Fibroblast of the aortic adventitia (primary cell): ENCODE measurements around the gene RPS23. TPM values are rescaled to one million over a fixed set of nuclear protein-coding genes. Genes with fewer than 3 reads are reported as not detected.

Experiments used
- DNase-seq: peaks from one replicate; pipeline ENCODE4 v3.0.0-alpha.2; 2010; ENCODE audit warnings: low read depth
- H3K4me3 ChIP-seq: 2 replicates; pipeline ENCODE4 v1.5.1; 2011; ENCODE audit warnings: low read depth, mild to moderate bottlenecking, control low read depth, low read length, moderate library complexity
- total RNA-seq: library from RNA; depleted of rRNA; stranded (reverse); fragments of >200 nt; gene quantifications from 2 replicates; pipeline ENCODE4 v1.2.3, GENCODE V29; 2012; ENCODE audit warnings: low replicate concordance
- TF ChIP-seq, protein P1 (sequence below): IDR thresholded peaks from 2 replicates; pipeline ENCODE4 v1.5.1; 2011; ENCODE audit warnings: mild to moderate bottlenecking, low read length, control low read depth, inconsistent platforms; ENCODE audit not compliant: insufficient read depth

RPS23 gene
- total RNA-seq, 1 donor: 4,809 TPM

DNA sequence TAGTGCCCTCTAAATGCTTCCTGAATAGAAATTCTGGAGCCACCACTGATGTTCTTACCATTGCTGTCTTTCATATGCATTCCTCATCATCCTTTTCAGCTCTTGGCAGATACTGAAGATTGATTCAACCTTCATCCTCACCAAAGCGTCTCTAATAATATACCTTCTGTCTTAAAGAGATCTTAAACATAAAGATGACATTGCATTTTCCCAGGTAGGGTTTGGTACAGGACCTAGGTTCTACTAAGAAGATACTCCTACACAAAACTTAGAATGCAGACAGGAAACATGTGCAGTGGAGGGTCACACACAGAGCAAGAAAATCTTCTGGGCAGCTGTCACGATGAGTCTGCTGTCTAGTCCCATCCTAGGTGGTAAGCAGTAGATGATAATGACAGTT is 41.0 kb upstream of the RPS23 start:
- DNase-seq: no peak
- no peak overlapping the region for H3K4me3 ChIP-seq
- TF ChIP-seq, protein P1, sequence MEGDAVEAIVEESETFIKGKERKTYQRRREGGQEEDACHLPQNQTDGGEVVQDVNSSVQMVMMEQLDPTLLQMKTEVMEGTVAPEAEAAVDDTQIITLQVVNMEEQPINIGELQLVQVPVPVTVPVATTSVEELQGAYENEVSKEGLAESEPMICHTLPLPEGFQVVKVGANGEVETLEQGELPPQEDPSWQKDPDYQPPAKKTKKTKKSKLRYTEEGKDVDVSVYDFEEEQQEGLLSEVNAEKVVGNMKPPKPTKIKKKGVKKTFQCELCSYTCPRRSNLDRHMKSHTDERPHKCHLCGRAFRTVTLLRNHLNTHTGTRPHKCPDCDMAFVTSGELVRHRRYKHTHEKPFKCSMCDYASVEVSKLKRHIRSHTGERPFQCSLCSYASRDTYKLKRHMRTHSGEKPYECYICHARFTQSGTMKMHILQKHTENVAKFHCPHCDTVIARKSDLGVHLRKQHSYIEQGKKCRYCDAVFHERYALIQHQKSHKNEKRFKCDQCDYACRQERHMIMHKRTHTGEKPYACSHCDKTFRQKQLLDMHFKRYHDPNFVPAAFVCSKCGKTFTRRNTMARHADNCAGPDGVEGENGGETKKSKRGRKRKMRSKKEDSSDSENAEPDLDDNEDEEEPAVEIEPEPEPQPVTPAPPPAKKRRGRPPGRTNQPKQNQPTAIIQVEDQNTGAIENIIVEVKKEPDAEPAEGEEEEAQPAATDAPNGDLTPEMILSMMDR: no peak

DNA sequence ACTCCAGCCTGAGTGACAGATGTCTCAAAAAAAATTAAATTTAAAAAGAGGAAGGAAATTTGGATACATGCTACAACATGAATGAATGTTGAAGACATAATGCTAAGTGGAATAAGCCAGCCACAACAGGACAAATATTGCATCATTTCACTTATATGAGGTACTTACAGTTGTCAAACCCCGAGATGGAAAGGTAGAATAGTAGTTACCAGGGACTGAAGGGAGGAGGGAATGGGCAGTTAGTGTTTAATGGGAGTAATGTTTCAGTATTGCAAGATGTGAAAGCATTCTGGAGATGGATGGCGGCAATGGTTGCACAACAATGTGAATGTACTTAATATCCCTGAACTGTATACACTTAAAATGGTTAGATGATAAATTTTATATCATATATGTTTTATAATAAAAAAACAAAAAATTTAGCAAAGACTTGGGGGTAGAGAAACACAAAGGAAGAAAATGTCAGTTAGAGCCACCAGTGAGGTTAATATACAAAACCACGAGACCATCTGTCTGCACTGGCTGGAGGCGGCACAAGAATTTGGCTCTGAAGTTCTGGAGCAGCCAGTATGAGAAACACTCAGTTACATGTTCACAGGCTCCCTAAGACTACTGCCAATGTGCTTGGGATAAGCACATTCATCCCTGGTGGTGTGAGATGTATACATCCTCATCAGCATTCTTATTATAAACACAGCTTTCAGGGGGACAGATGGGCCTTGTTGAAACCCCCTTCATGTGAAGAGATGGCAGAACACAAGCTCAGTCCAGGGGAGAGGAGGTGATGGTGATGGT is 37.0 kb upstream of the RPS23 start:
- DNase-seq: peak; percentile 52
- no peak overlapping the region for H3K4me3 ChIP-seq
- TF ChIP-seq, protein P1: no peak

DNA sequence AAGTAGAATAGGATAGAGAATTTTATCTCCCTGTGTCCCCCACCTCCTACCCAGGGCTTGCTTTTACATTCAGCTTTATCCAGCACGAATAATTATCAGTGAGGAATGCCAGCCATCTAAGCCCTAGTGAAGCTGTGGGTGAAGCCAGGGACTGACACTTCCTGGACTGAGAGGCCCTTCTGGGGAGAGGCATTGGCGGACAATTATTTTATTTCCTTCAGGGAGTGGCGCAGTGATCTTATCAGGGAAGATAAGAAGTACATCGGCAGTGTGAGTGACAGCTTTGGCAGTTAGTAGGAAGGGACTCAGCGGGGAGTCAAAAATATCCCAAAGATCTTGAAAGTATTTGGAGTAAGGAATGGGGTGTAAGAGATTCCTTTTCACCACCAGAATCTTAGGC is 34.9 kb upstream of the RPS23 start:
- no peak overlapping the region for H3K4me3 ChIP-seq
- TF ChIP-seq, protein P1: no peak
- no peak for DNase-seq

DNA sequence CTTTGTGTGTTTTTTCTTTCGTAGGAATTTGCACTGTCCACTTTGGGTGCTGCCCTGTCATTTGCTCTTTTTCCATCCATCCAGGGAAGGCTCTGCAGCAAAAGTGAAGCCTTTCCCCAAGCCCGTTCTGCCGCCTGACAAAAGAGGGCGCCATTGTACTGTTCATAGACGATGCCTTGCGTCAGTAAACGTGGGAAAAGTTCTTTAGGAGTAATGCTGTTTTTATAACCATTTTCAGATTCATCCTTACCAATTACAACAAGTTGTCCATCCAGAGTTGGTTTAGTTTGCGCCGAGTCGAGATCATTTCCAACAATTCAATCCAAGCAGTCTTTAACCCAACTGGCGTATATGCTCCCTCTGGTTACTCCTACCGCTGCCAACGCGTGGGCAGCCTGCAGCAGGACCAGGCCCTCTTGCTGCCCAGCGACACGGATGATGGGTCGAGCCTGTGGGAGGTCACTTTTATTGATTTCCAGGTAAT is 34.3 kb upstream of the RPS23 start:
- peak; percentile 92 for DNase-seq
- TF ChIP-seq, protein P1: peak; percentile 99
- no peak overlapping the region for H3K4me3 ChIP-seq

DNA sequence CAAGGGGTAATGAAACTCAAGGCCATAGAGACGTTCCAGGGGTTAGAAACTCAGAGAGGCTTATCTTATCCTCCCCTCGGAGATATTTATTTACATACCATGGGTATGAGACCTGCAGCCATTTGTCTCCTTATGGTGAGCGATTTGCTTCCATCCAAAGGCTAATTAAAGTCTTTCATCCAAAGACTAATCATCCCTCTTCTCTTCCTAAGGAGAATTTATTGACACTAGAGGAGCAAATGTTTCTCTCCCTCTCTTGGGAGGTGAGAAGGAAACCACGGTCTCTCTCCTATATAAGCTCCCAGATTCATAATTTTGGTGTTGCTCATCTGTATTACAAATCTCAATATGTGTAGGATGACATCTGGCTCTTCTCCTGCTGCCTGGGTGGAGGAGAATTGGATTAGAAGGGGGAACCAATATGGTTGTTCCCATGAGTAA is 31.0 kb upstream of the RPS23 start:
- DNase-seq: no peak
- TF ChIP-seq, protein P1: no peak
- H3K4me3 ChIP-seq: no peak overlapping the region

DNA sequence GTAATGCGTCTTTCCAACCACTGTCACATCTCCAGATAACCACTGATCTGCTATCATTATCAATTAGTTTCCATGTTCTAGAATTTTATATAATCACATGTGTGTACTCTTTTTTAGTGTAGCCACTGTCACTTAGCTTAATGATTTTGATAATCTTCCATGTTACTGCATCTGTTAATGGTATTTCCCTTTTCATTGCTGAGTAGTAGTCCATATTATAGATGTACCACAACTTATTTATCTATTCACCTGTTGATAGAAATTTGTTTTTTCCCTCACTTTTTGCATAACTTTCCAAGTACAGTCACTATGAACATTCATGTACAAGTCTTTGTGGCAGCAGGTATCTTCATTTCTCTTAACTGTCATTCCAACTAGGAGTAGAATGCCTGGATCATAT is 30.3 kb upstream of the RPS23 start:
- DNase-seq: no peak
- TF ChIP-seq, protein P1: no peak
- H3K4me3 ChIP-seq: no peak overlapping the region

DNA sequence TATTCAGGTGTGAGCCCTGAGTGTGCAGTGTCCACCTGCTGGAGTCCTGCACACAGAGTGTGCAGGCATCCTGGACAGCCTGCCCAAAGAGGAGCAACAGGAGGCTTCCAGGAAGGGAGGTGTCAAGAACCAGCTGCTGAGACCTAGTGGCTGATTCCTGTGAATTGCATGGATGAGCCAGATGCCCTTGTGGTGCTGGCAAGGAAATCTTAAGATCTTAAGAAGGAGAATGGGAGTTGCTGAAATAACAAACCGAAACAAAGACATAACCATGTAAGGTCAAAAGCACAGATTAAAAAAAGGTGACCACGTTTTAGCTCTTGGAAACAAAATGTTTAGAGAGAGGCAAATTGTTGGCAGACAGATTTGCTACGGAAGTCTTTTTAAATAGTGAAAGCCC is 29.3 kb upstream of the RPS23 start:
- TF ChIP-seq, protein P1: peak; percentile 23
- no peak overlapping the region for H3K4me3 ChIP-seq
- DNase-seq: peak; percentile 83
